IMR-90 (cell line): ENCODE data around the gene INAFM1. TPM values are rescaled to one million over a fixed set of nuclear protein-coding genes. Genes with fewer than 3 reads are reported as not detected.

Experiments used
- ATAC-seq: fragments of 200-7000 bp; cut with Tn5 transposase; 2 replicates; pipeline ENCODE4 v1.9.1; 2020; ENCODE audit warnings: low read depth, mild to moderate bottlenecking, moderate library complexity
- BruUV-seq: library from RNA; stranded (reverse); fragments of 400-500 nt; replicated peaks from 2 replicates; lab custom pipeline; 2021; lab: Mats Ljungman, UMichigan
- CTCF ChIA-PET: fragments of 300-600 bp; formaldehyde crosslinking; extraction: SDS; loops from one replicate; lab custom pipeline; 2021; ENCODE audit warnings: antibody characterized with exemption; lab: Yijun Ruan, JAX
- POLR2A ChIA-PET: fragments of 300-600 bp; sonication (Branson Sonifier 250); formaldehyde crosslinking; loops from one replicate; lab custom pipeline; 2022; ENCODE audit warnings: antibody characterized with exemption; ENCODE audit not compliant: unreplicated experiment; lab: Charles Lee
- DNase-seq: peaks from one replicate; pipeline ENCODE4 v3.0.0; 2013
- H2AFZ ChIP-seq: replicated peaks from 2 replicates; pipeline ENCODE3; 2013; ENCODE audit warnings: low read length, mild to moderate bottlenecking; ENCODE audit not compliant: poor library complexity
- H2AK5ac ChIP-seq: 2 replicates; pipeline ENCODE4 v1.6.1; 2013; ENCODE audit warnings: low read depth, low read length, inconsistent platforms
- H2AK9ac ChIP-seq: replicated peaks from 2 replicates; pipeline ENCODE3; 2013; ENCODE audit warnings: mild to moderate bottlenecking, low read depth, low read length, moderate library complexity; ENCODE audit not compliant: poor library complexity
- H2BK120ac ChIP-seq: 2 replicates; pipeline ENCODE4 v1.6.1; 2013; ENCODE audit warnings: low read depth, low read length, inconsistent platforms
- H2BK15ac ChIP-seq: 3 replicates; pipeline ENCODE4 v1.6.1; 2013; ENCODE audit warnings: low read depth, low read length, inconsistent platforms
- H2BK20ac ChIP-seq: 2 replicates; pipeline ENCODE4 v1.6.1; 2013; ENCODE audit warnings: low read depth, mild to moderate bottlenecking, inconsistent platforms, low read length, moderate library complexity
- H2BK5ac ChIP-seq: 2 replicates; pipeline ENCODE4 v1.6.1; 2013; ENCODE audit warnings: mild to moderate bottlenecking, low read depth, low read length, inconsistent platforms; ENCODE audit not compliant: poor library complexity, severe bottlenecking
- H3K14ac ChIP-seq: replicated peaks from 2 replicates; pipeline ENCODE4 v1.6.1; 2013; ENCODE audit warnings: low read depth, low read length, inconsistent platforms
- H3K18ac ChIP-seq: 2 replicates; pipeline ENCODE4 v1.6.1; 2013; ENCODE audit warnings: low read depth, low read length, control low read depth
- H3K23ac ChIP-seq: 2 replicates; pipeline ENCODE4 v1.6.1; 2013; ENCODE audit warnings: low read depth, low read length, inconsistent platforms
- H3K27ac ChIP-seq: 2 replicates; pipeline ENCODE4 v1.5.1; 2013; ENCODE audit warnings: mild to moderate bottlenecking, control low read depth, low read length; ENCODE audit not compliant: insufficient read depth
- H3K27me3 ChIP-seq: 2 replicates; pipeline ENCODE4 v1.6.1; 2013; ENCODE audit warnings: low read length; ENCODE audit not compliant: control insufficient read depth, insufficient read depth
- H3K36me3 ChIP-seq: 2 replicates; pipeline ENCODE4 v1.6.1; 2013; ENCODE audit warnings: low read length, mixed read lengths; ENCODE audit not compliant: control insufficient read depth, insufficient read depth
- H3K4ac ChIP-seq: 2 replicates; pipeline ENCODE4 v1.6.1; 2013; ENCODE audit warnings: low read depth, low read length, inconsistent platforms
- H3K4me1 ChIP-seq: 2 replicates; pipeline ENCODE4 v1.6.1; 2013; ENCODE audit warnings: low read length, mixed read lengths; ENCODE audit not compliant: control insufficient read depth, insufficient read depth
- H3K4me2 ChIP-seq: 2 replicates; pipeline ENCODE4 v1.6.1; 2013; ENCODE audit warnings: low read depth, mild to moderate bottlenecking, control low read depth, low read length, moderate library complexity
- H3K4me3 ChIP-seq: 2 replicates; pipeline ENCODE4 v1.5.1; 2013; ENCODE audit warnings: low read depth, mild to moderate bottlenecking, control low read depth, low read length, moderate library complexity; ENCODE audit not compliant: insufficient read depth
- H3K56ac ChIP-seq: 2 replicates; pipeline ENCODE4 v1.6.1; 2013; ENCODE audit warnings: low read length, inconsistent platforms; ENCODE audit not compliant: insufficient read depth; ENCODE audit errors: extremely low read depth
- H3K79me1 ChIP-seq, 2 experiments: 2 replicates each; pipeline ENCODE4 v1.6.1; 2013; ENCODE audit warnings: low read length in 2 of 2, inconsistent platforms in 1 of 2, low read depth in 1 of 2
- H3K9ac ChIP-seq: 2 replicates; pipeline ENCODE4 v1.6.1; 2013; ENCODE audit warnings: low read depth, low read length, control low read depth
- H3K9me1 ChIP-seq: 2 replicates; pipeline ENCODE4 v1.6.1; 2013; ENCODE audit warnings: low read length, inconsistent platforms; ENCODE audit not compliant: insufficient read depth
- H3K9me3 ChIP-seq: 2 replicates; pipeline ENCODE4 v1.6.1; 2013; ENCODE audit warnings: low read length; ENCODE audit not compliant: control insufficient read depth, insufficient read depth
- H4K20me1 ChIP-seq: 2 replicates; pipeline ENCODE4 v1.6.1; 2013; ENCODE audit warnings: low read length, inconsistent platforms; ENCODE audit not compliant: insufficient read depth
- H4K5ac ChIP-seq: 2 replicates; pipeline ENCODE4 v1.6.1; 2013; ENCODE audit warnings: mild to moderate bottlenecking, low read depth, low read length, control low read depth
- H4K8ac ChIP-seq, 2 experiments: 2 replicates each; pipeline ENCODE4 v1.6.1; 2013; ENCODE audit warnings: low read depth in 2 of 2, low read length in 2 of 2, control low read depth in 1 of 2, inconsistent platforms in 1 of 2
- H4K91ac ChIP-seq: 2 replicates; pipeline ENCODE4 v1.6.1; 2013; ENCODE audit warnings: low read depth, low read length, inconsistent platforms; ENCODE audit not compliant: insufficient read depth
- BHLHE40 ChIP-seq: fragments of 150-350 bp; IDR thresholded peaks from 2 replicates; pipeline ENCODE4 v1.6.1; 2016; ENCODE audit warnings: mild to moderate bottlenecking, low read depth, low read length
- CEBPB ChIP-seq: IDR thresholded peaks from 2 replicates; pipeline ENCODE4 v1.6.1; 2012; ENCODE audit warnings: low read depth, low read length, improper control_type of control experiment
- CHD1 ChIP-seq: IDR thresholded peaks from 2 replicates; pipeline ENCODE4 v1.6.1; 2012; ENCODE audit warnings: low read depth, low read length, improper control_type of control experiment
- CTCF ChIP-seq: conservative IDR thresholded peaks from 2 replicates; pipeline ENCODE4 v1.5.1; 2012; ENCODE audit warnings: mild to moderate bottlenecking, low read depth, low read length, improper control_type of control experiment
- ELK1 ChIP-seq: fragments of 150-350 bp; IDR thresholded peaks from 2 replicates; pipeline ENCODE4 v1.6.1; 2016; ENCODE audit warnings: low read depth, mild to moderate bottlenecking, low read length, moderate library complexity, borderline replicate concordance
- MAFK ChIP-seq: IDR thresholded peaks from 2 replicates; pipeline ENCODE4 v1.6.1; 2012; ENCODE audit warnings: low read depth, low read length, improper control_type of control experiment
- MXI1 ChIP-seq: IDR thresholded peaks from 2 replicates; pipeline ENCODE4 v1.6.1; 2012; ENCODE audit warnings: low read depth, mild to moderate bottlenecking, low read length, moderate library complexity, borderline replicate concordance
- NFE2L2 ChIP-seq: fragments of 150-350 bp; IDR thresholded peaks from 2 replicates; pipeline ENCODE4 v1.6.1; 2016; ENCODE audit warnings: low read depth, mild to moderate bottlenecking, low read length
- POLR2A ChIP-seq: IDR thresholded peaks from 2 replicates; pipeline ENCODE4 v1.6.1; 2012; ENCODE audit warnings: mild to moderate bottlenecking, low read depth, low read length
- RAD21 ChIP-seq: IDR thresholded peaks from 2 replicates; pipeline ENCODE4 v1.6.1; 2012; ENCODE audit warnings: low read length, improper control_type of control experiment
- RCOR1 ChIP-seq: IDR thresholded peaks from 2 replicates; pipeline ENCODE4 v1.6.1; 2012; ENCODE audit warnings: mild to moderate bottlenecking, low read length, improper control_type of control experiment; ENCODE audit not compliant: insufficient replicate concordance
- RFX5 ChIP-seq: IDR thresholded peaks from 2 replicates; pipeline ENCODE4 v1.8.0; 2012; ENCODE audit warnings: low read depth, mild to moderate bottlenecking, low read length, moderate library complexity
- SMC3 ChIP-seq: fragments of 150-350 bp; IDR thresholded peaks from 2 replicates; pipeline ENCODE4 v1.6.1; 2016; ENCODE audit warnings: low read depth, mild to moderate bottlenecking, antibody characterized with exemption, low read length, moderate library complexity
- USF2 ChIP-seq: fragments of 150-350 bp; IDR thresholded peaks from 2 replicates; pipeline ENCODE4 v1.6.1; 2017; ENCODE audit warnings: mild to moderate bottlenecking, antibody characterized with exemption, low read length, low read depth
- WGBS, 2 experiments: methylation state at CpG; one replicate each; pipeline versions ENCODE4 v1.1.5 to v1.1.7; 2013; ENCODE audit warnings: missing lambda C conversion rate in 2 of 2; ENCODE audit not compliant: insufficient read length in 1 of 2; ENCODE audit errors: extremely low coverage in 2 of 2; 5-methylcytosine and 5-hydroxymethylcytosine counted together
- dilution Hi-C: fragments of 300-500 bp; cut with HindIII; formaldehyde crosslinking; loops from one replicate; pipeline ENCODE4 v1.14.3; 2018; ENCODE audit warnings: low sequenced_read_pairs; ENCODE audit not compliant: unreplicated experiment
- in situ Hi-C: fragments of 300-500 bp; cut with MboI; formaldehyde crosslinking; loops from 3 replicates; pipeline ENCODE4 v1.14.3; 2019; ENCODE audit warnings: low sequenced_read_pairs, inconsistent platforms, mixed read lengths
- intact Hi-C: fragments of 100-400 bp; cut with micrococcal nuclease; formaldehyde crosslinking; loops from 2 replicates; pipeline ENCODE4 v1.10.0; 2022
- polyA plus RNA-seq, 3 experiments: library from polyadenylated mRNA; depleted of rRNA; stranded (reverse); fragments of >200 nt; gene quantifications; 2 replicates each; pipeline ENCODE4 v1.2.3, GENCODE V29; 2012; ENCODE audit warnings: low replicate concordance in 1 of 3
- total RNA-seq: library from RNA; depleted of rRNA; stranded (reverse); fragments of >200 nt; gene quantifications from 2 replicates; pipeline ENCODE4 v1.2.3, GENCODE V29; 2012

The INAFM1 gene
- total and polyA plus RNA-seq, 2 of the 4 experiments (the other 2 are of a cell fraction), result 0.36 to 7.8 TPM

GRCh38 chr19:47253467-47253881 is 21.2 kb upstream of the INAFM1 start (continued):
- TF ChIP-seq SMC3, result no peak

GRCh38 chr19:47253970-47254369 is 20.7 kb upstream of the INAFM1 start:
- Histone ChIP-seq H3K23ac (peak overlapping the region; percentile 49; the same call in 1 of the 2 replicates), H3K4me3 (no peak overlapping the region), H3K9me3 (no peaks in the 10 kb centered on the region), H3K9ac (peak overlapping the region; percentile 11; the same call in 1 of the 2 replicates), H3K18ac (peak overlapping the region; percentile 31), H2AK5ac (peak overlapping the region; percentile 98), H3K14ac (peak overlapping the region; percentile 87), H4K5ac (peak overlapping the region; percentile 69), H2AFZ (peak overlapping the region; percentile 64), H4K8ac (peak overlapping the region; percentile 19 to 79; a peak in 3 of 4 replicates), H3K4me1 (peaks cover 20% of the 10 kb centered on the region), H2BK120ac (peak overlapping the region; percentile 92), H3K56ac (peak overlapping the region; percentile 21; the same call in 1 of the 2 replicates), H4K20me1 (peaks cover 8% of the 10 kb centered on the region; the same call in 1 of the 2 replicates), H2BK20ac (peak overlapping the region; percentile 83), H2BK15ac (peak overlapping the region; percentile 98; the same call in 2 of the 3 replicates), H3K4me2 (peak overlapping the region; percentile 73), H3K36me3 (peaks cover 5% of the 10 kb centered on the region; the same call in 1 of the 2 replicates), H4K91ac (peak overlapping the region; percentile 87), H2BK5ac (peak overlapping the region; percentile 96), H3K4ac (peak overlapping the region; percentile 78), H3K9me1 (peaks cover 19% of the 10 kb centered on the region), H3K79me1 (peaks cover 21 to 31% of the 10 kb centered on the region in 2 experiments), H2AK9ac (peak overlapping the region; percentile 81), H3K27me3 (no peaks in the 10 kb centered on the region), H3K27ac (peak overlapping the region; percentile 87)
- POLR2A ChIA-PET, result no interaction called here
- no peak for ATAC-seq
- BruUV-seq, result no TSS peak
- dilution Hi-C loops, result no loop called here
- in situ Hi-C loops, result no loop called here
- no peak for DNase-seq
- CTCF ChIA-PET, result interaction anchor here (2.0 kb wide), 1 partner anchor 10 kb away, joined by 11 read pairs; no protein-coding TSS in a partner anchor
- WGBS, 2 experiments, result no CpG with 5 or more reads among the region's 5 CpGs
- intact Hi-C loops, result no loop called here
- TF ChIP-seq CTCF (no peak), SMC3 (no peak), RFX5 (no peak), MAFK (no peak), MXI1 (no peak), USF2 (no peak), RAD21 (no peak), BHLHE40 (no peak), NFE2L2 (no peak), RCOR1 (no peak), CEBPB (no peak), ELK1 (no peak), POLR2A (no peak), CHD1 (no peak)
